ENCODE measurements around the gene EVA1A. TPM values are rescaled to one million over a fixed set of nuclear protein-coding genes. Genes with fewer than 3 reads are reported as not detected.
"Not testable (repeated sequence)": the region's sequence is repeated elsewhere in the genome, so short reads cannot be mapped to it uniquely, and the experiment has no call there.

Gene EVA1A
- total RNA-seq, 1 experiment from 2014 or later: 124 TPM

DNA sequence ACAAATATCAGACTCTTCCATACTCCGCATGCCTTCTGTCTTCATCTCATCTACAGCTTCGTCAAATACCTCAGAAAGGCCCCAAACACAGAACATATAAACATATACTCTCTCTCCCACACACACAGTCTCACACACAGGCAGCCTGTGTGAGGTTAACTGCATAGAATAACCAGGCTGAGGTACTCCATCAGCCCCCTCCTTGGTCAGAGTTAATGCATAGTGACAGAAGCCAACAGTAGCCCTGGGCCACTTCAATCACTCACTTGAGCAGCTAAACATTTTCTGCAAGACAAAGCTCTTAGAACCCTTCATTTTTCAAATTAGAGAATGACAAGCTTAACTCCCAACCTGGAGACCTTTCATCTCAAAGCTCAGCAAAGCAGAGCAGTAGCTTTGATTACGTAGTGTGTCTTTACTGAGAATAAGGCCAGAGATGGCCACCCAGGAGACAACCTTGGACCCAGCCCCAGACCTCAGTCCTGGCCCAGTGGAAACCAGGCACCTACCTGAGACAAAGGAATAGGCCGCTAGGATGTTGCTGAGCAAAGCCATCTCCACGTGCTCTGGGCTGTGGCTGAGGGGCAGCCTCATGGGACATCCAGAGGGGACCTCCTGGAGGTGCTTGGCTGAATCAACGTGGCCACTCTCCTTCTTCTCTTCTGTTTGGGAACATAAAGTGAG lies 43.0 kb downstream of the EVA1A start:
- no peak for DNase-seq (ENCODE audit: low read depth)

DNA sequence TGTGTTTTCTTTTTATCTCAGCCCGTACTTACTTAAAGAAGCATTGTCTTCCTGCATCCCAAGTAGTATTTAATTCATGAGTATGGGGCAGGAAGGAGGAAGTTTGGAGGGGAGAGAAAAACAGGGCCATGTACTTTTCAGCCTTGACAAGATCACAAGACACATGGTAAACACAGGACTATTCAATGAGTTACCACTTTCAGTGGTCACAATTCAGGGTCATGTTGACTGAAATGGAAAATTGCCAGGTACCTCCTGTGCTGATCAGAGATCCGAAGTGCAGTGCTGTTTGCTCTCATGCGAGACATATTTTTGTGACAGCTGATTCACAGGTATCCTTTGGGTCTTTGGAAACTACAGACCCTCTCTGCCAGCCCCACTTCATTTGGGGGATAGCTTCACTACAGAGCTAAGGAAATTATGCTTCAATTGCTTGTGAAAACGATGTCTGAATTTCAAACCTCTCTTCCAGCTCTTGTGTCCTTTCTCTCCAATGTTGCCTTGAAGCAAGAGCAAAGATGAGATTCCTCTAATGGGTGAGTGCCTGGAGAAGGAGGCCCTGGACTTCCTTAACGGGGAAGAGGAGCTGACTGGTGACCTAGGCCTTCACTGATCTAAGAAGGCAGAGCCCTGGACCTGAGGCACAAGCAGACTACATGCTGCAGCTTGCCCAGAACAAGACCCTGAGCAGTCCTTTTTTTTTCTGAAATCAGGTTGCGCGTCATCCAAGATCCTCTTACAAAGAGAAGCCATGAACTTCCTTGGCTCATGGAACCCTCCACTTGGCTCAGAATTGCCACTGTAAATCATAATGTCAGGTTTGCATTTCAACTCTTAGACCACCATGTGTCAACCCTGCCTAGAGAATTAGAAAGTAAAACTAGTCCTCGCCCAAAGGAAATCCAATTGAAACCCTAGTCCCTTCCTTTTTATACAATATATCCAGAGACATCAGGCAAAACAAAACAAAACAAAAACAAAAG lies 44.1 kb downstream of the EVA1A start:
- no peak for DNase-seq (ENCODE audit: low read depth)

DNA sequence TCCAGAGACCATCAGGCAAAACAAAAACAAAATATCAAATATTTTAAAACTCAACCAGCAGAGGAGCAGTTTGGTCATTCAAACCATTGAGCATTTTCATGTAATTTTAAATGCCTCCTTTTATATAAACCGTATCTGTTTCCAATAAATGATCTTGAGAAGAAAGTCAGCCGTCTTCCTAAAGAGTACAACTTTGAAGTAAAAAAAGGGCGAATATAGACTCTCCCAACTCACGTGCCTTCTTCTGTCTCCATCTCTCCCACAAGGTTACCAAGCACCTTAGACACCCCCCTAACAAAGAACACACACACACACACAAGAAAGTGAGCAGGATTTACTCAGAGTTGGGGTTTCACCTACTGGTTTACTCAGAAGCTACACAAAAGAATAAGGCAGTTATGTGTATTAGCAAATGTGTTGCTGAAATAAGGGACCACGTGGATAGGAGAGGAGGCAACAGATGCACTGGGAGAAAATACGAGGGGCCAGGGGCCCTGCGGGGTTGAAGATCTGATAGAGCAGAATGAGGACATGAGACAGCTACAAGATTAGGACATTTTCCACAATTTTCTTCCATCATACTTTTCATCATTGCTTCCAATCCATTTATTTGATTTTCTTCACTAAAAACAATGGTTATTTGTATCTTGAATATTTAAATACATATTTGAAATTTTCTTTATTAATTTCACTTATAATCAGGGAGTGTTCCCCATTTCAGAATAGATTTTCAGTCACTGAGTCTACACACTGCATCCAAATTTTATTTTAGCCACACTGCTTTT lies 45.0 kb downstream of the EVA1A start:
- no peak for DNase-seq (ENCODE audit: low read depth)

DNA sequence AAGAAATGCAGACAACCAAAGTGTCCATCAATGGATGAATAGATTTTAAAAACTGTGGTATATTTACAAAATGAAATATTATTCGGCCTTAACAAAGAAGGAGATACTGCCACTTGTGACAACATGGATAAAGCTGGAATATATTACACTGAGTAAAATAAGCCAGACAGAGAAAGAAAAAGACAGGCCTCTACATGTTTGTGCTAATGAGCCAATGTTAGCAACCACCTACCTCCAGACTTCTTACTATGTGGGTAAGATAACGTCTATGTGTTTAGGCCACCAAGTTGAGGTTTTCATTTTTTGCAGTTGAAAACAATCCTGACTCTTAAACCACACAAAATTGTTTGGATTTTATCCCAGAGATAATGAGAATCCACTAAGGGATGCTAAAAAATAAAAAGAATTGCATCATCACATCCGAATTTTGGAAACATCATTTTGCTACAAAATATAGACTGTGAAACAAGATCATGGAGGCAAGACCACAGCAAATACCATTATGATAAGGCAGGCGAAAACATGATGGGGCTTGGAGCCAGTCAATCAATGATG lies 47.0 kb downstream of the EVA1A start:
- peak; percentile 46 for DNase-seq (ENCODE audit: low read depth)

DNA sequence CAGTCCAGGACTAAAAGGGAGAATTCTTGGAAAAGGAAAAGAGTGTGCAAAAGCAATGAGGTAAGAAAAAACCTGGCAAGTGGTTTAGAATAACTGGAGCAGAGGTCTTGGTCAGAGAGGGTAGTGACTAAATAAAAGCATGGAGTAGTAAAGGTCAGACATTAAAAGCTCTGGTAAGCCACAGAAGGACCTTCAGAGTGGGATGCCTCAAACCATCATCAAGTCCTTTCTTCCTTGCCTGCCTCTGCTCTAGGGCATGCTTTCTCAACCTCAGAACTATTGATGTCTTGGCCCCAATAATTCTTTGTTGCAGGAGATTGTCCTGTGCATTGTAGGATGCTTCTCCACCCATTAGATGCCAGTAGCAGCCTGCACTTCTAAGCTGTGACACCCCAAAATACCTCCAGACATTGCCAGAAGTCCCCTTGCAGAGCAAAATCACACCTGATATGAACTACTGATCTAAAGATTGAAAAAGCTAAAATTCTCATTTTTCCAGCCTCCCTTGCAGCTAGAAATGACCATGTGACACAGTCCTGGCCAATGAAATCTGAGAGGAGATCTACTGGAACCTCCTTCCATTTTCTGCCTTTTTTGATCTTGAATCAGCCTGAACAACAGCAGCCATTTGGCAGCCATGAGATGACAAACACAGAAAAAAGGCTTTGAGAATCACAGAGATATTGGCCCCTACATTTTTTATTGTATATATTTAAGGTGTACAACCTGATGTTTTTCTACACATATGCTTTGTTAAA lies 48.1 kb downstream of the EVA1A start:
- peak; percentile 56 for DNase-seq (ENCODE audit: low read depth)

DNA sequence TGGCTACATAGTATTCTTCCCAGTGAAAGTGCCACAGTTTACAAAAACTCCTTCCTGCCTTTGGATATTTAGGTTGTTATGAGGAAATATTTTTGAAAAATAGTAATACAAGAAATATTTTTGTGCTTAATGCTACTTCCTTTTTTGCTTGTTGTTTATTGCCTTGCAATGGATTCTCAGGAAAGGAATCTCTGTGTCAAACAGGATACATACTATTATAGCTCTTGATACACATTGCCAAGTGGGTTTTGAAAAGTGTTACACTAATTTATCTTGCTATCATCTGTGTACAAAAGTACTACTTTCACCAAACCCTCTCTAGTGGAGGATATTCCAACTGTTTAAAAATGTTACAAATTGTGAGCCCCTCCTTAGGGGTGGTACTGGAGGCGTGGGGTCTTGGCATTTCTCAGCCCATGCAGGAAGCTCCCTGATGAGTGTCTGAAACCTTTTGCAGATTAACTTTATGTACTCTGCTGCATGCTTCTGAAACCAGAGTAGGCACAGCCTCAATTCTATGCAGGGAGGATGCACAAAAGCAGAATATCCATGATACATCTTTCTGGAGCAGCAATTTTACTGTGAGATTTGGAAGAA lies 54.5 kb downstream of the EVA1A start:
- DNase-seq (ENCODE audit: low read depth): no peak

DNA sequence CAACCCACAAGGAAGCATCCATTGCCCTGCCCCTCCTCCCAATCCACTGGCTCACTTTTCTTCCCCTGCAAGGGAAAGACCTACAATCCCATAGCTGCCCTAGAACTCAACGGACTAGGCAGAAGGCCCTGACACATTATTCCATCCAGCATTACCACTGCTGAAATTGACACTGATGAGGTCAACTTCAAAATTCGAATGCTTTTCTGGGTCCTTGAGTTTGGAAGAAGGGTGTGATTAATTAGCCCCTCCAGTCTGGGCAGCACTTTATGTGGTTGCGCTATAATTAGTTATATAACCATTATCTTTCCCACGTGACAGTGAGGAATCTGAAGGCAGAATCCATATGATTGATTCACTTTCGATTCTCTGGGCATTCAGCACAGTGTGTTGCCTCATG lies 55.7 kb downstream of the EVA1A start:
- DNase-seq (ENCODE audit: low read depth): no peak

DNA sequence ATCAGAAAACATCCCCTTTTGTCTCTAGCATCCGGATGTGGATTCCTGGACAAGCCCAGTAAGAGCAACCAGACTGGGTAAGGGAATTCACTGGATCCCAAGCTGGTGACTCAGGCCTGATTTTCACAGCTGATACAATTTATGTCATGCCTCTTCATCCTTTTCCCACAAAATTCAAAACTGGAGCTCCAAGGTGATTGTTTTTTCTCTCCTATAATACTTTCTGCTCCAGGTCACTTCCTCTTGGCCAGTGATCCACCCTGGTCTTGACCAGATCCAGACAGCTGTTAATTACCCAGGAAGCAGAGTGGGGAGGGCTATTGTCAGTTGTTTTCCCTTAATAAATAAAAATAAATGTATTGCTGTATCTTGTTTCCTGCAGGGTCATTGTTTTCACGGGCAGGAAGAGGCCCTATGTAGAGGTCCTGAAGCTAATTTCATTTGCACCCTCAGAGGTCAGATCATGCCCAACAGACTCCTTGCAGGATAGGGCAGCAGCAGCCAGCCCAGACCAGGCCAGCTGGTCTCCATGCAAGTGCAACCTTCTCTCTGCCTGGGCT lies 57.6 kb downstream of the EVA1A start:
- DNase-seq (ENCODE audit: low read depth): peak; percentile 98

DNA sequence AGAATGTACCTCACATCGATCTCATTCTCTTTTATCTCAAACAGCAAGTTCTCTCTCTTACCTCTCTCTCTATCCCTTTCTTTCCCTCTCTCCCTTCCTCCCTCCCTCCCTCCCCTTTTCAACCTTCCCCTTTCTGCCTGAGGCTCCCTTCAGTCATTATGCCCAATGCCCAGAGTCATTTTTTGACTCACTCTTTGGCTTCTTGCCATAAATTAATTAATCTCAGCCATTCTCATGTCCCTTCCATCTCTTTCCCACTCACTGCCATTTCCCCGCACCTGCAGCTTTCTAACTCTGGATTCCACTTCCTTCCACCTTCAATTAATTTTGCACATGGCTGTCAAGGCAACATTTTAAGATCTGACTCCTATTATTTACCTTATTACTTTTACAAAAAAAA lies 60.1 kb downstream of the EVA1A start:
- peak; percentile 90 for DNase-seq (ENCODE audit: low read depth)

DNA sequence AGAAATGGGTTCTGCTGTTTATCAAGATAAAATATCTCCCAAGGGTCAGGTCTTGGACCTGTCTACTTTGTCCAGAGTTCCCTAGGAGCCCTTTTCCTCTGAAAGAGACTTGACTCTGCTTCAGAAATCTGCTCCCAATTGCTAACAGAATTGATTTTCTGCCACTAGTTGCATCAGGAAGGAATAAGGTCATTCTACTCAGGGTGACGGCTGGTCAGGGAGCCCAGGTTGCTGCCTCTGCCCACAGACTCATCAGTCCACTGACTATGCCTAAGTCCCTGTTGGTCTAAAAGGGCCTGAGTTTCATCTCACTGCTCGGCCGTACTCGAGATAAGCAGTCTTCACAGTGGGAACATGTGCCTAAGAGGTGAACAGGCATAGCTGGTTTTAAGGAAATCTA lies 61.2 kb downstream of the EVA1A start:
- DNase-seq (ENCODE audit: low read depth): no peak

DNA sequence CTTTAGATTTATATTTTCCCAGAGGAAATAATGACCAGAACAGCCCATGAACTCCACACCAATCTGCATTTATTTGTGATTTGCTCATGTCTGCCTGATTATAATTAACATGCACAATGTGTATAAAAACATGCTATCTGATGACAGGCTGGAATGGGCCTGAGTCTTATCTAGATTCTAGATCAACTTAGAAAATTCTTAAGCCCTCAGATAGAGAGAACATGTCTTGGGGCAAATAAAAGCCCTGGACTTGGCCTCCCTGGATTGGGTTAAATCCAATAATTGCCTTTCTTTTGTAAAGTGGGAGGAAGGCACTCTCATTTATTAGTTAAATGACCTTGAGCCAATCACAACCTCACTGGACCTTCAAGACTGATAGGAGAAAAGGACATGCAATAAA lies 61.8 kb downstream of the EVA1A start:
- DNase-seq (ENCODE audit: low read depth): peak; percentile 58

DNA sequence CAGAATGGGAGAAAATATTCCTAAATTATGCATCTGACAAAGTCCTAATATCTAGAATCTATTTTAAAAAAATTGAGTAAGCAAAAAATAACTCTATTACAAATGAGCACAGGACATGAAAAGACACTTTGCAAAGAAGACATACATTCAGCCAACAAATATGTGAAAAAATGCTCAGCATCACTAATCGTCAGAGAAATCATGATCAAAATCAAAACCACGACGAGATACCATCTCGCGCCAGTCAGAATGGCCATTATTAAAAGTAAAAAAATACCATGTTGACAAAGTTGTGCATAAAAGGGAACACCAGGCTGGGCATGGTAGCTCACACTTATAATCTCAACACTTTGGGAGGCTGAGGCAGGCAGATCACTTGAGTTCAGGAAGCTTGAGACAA lies 63.5 kb downstream of the EVA1A start:
- DNase-seq (ENCODE audit: low read depth): peak; percentile 45

DNA sequence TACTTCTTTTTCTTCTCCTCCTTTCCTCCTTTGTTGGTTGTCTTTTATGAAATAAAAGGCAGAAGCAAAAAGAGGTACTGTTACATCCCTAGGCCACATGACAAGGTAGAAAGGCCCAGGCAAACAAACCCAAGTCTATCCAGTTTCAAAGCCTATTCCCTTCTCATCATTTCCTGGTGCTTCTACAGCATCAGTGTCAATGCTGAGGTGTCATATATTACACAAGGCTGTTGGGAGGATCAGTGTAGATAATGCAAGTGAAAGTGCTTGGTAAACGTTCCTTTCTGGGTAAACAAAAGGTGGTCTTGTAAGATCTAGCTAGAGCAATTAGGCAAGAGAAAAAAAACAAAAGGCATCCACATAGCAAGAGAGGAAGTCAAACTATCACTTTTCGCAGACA lies 64.9 kb downstream of the EVA1A start:
- DNase-seq (ENCODE audit: low read depth): no peak

DNA sequence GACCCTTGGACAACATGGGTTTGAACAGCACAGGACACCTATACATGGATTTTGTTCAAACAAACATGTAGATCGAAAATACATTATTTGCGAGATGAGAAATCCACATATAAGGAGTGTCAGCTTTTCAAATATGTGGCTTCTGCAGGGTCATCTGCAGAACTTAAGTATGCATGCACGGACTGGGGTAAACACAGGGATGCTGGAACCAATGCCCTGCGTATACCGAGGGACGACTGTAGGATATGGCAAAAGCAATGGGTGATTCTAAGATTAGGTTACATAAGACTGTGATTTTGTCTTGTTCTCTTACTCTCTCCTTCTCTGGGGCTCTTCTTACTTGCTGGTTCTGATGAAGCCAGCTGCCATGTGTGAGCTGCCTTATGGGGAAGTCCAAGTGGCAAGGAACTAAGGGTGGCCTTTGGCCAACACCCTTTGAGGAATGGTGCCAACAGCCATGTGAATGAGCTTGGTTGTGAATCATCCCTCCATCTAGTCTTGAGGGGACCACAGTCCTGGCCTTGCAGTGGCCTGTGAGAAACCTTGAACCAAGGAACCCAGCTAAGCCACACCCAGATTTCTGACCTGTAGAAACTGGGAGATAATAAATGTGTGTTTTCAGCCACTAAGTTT lies 66.5 kb downstream of the EVA1A start:
- DNase-seq (ENCODE audit: low read depth): peak; percentile 70

DNA sequence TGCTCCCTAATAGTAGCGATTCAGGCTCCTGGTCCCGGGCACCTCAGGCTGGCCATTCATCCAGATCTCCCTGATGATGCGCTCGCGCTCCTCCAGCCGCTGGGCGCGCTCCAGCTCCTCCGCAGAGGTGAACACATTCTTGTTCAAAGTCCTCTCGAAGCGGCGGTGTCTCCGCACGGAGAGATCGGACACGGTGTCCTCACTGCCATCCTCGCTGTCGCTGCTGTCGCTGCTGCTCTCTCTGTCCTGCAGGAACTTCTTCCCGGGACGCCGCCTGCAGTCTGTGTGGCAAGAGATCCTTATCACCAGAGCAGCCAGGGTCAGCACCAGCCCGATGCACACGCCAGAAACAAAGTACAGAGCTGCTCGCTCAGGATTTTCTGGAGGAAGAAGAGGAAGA lies 67.5 kb downstream of the EVA1A start:
- DNase-seq (ENCODE audit: low read depth): no peak

DNA sequence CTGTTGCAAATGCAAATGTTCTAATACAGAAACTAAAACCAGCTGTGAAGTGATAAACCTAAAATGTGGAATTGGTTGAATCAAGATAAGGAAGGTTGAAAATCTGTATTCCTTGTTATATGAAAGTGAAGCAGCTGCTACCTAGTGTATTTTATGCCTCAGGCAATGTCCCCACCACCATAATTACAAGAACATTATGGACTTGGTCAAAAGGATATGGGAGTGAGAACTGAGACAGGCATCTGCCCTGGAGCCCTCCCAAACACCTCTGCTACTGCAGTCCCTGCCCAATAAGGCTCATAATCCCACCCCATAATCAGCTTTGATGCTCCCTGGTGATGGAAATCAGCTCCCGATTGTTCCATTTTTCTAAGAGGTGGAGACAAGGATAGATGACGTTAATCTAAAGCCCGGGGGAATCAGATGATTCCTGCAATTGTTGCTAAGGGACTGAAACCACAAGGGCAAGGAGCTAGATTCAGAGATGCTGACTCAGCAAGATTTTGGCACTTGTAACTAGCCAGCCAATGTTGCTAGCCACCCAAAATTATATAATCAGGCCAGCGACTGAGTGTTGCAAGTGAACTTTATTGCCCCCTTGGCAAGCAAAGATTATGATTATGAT lies 69.5 kb downstream of the EVA1A start:
- DNase-seq (ENCODE audit: low read depth): peak; percentile 90

DNA sequence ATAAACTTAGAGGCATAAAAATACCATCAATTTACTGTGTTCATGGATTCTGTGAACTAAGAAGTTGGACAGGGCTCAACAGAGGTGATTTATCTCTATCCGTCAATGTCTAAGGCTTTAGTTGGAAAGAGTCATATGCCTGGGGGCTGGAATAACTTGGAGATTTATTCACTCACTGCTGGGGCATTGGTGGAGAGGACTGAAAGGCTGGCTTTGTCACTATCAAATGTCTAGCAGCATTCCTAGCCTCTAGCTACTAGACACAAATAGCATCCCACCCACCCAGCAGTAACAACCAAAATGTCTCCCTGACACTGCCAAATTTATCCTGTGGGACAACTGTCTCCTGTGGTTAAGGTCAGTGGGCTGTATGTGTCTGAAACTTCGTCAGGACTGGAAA lies 71.0 kb downstream of the EVA1A start:
- peak; percentile 82 for DNase-seq (ENCODE audit: low read depth)

DNA sequence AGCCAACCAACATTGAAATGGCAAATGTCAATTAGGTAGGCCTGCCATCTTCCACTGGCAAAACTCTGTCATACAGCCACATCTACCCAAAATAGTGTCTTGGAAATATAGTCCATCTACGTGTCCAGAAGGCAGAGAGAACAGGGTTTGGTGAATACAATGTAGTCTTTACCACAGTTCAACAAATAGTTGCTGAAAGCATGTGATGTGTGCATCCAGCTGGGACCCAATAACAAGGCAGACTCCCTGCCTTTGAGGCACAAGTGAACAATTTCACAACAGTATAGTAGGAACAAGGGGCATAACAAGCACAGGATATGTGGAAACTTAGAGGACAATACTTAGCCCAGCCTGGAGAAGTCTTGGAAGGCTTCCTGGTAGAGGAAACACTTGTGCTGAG lies 72.6 kb downstream of the EVA1A start:
- no peak for DNase-seq (ENCODE audit: low read depth)

DNA sequence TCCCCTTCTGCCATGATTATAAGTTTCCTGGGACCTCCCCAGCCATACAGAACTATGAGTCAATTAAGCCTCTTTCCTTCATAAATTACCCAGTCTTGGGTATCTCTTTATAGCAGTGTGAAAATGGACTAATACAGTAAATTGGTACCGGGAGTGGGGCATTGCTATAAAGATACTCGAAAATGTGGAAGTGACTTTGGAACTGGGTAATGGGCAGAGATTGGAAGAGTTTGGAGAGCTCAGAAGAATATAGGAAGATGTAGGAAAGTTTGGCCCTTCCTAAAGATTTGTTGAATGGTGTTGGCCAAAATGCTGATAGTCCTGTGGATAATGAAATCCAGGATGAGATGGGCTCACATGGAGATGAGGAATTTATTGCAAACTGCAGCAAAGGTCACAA lies 74.0 kb downstream of the EVA1A start:
- not testable (repeated sequence) for DNase-seq (ENCODE audit: low read depth)

DNA sequence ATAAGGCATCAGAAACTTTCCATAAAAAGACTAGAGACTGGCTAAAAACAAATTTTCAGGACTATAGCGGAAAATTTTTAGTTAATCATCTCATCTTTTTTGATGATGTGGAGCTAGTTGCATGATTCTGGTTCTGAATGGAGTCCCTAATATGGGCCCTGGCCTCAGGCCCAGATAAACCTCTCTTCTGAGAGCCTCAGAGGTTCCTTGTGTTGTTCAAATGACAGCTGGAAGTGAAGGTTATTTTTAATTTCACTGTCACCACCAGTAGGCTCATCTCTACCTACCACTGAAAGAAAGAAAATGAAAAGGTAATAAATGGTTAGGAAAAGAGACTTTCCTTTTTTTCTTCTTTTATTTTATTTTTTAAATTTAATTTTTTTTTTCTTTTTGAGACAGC lies 75.9 kb downstream of the EVA1A start:
- no peak for DNase-seq (ENCODE audit: low read depth)

All from M059J (cell line).